Endothelial cell of umbilical vein (primary cell): Measurements from ENCODE around the gene TLR1. TPM values are rescaled to one million over a fixed set of nuclear protein-coding genes. Genes with fewer than 3 reads are reported as not detected.

Experiments
- BruUV-seq: library from RNA; stranded (reverse); fragments of 400-500 nt; replicated peaks from 2 replicates; lab custom pipeline; 2021; lab: Mats Ljungman, UMichigan
- CTCF ChIA-PET: fragments of 300-600, 350-600 bp; sonication (Branson Sonifier 250); formaldehyde crosslinking; loops from one replicate; lab custom pipeline; 2021; ENCODE audit warnings: antibody characterized with exemption, inconsistent platforms; lab: Charles Lee
- POLR2A ChIA-PET: fragments of 300-600, 350-600 bp; sonication (Branson Sonifier 250); formaldehyde crosslinking; loops from one replicate; lab custom pipeline; 2021; ENCODE audit warnings: antibody characterized with exemption, inconsistent platforms; lab: Charles Lee
- DNase-seq: peaks from one replicate; pipeline ENCODE4 v3.0.0-alpha.2; 2011; ENCODE audit warnings: low read depth, low spot score
- FAIRE-seq: peaks from 2 replicates; lab custom pipeline; 2011; peaks lifted over from hg19 to GRCh38; lab: Jason Lieb, UNC
- H2AFZ ChIP-seq: 2 replicates; pipeline ENCODE4 v1.6.0; 2012; ENCODE audit warnings: low read depth, low read length, control low read depth, inconsistent platforms
- H3K27ac ChIP-seq: 2 replicates; pipeline ENCODE4 v1.5.1; 2011; ENCODE audit warnings: low read depth, mild to moderate bottlenecking, control low read depth, low read length, moderate library complexity; ENCODE audit not compliant: insufficient read depth
- H3K27me3 ChIP-seq, 2 experiments: 2 replicates each; pipeline versions ENCODE4 v1.6.0 to v1.6.1; 2011; ENCODE audit warnings: low read length in 2 of 2, mixed read lengths in 1 of 2; ENCODE audit not compliant: control insufficient read depth in 2 of 2, insufficient read depth in 2 of 2
- H3K36me3 ChIP-seq, 2 experiments: 2 replicates in 1 of 2; 3 replicates in 1 of 2; pipeline ENCODE4 v1.5.1; 2011; ENCODE audit warnings: low read length in 2 of 2, mild to moderate bottlenecking in 1 of 2, moderate library complexity in 1 of 2; ENCODE audit not compliant: control insufficient read depth in 2 of 2, insufficient read depth in 2 of 2; ENCODE audit errors: extremely low read depth in 1 of 2
- H3K4me1 ChIP-seq: 3 replicates; pipeline ENCODE4 v1.5.1; 2011; ENCODE audit warnings: mild to moderate bottlenecking, low read length; ENCODE audit not compliant: control insufficient read depth, insufficient read depth; ENCODE audit errors: extremely low read depth
- H3K4me2 ChIP-seq: 2 replicates; pipeline ENCODE4 v1.6.1; 2011; ENCODE audit warnings: low read length, control low read depth, mixed read lengths; ENCODE audit not compliant: insufficient read depth
- H3K4me3 ChIP-seq, 3 experiments: fragments of 200-600 bp in 1 of 3; sonication (generic), shearing (Covaris generic) in 1 of 3; replicated peaks in 1 of 3; 2 replicates each; pipeline ENCODE4 v1.5.1; 2011 to 2016; ENCODE audit warnings: control low read depth in 3 of 3, low read length in 3 of 3, mild to moderate bottlenecking in 2 of 3, inconsistent platforms in 1 of 3, low read depth in 1 of 3, moderate library complexity in 1 of 3; ENCODE audit not compliant: insufficient read depth in 1 of 3
- H3K79me2 ChIP-seq: 2 replicates; pipeline ENCODE4 v1.6.0; 2012; ENCODE audit warnings: low read length, inconsistent platforms; ENCODE audit not compliant: control insufficient read depth, insufficient read depth
- H3K9ac ChIP-seq: replicated peaks from 2 replicates; pipeline ENCODE3; 2011; ENCODE audit warnings: low read length, control low read depth; ENCODE audit not compliant: insufficient read depth; ENCODE audit errors: extremely low read depth
- H3K9me1 ChIP-seq: replicated peaks from 3 replicates; pipeline ENCODE4 v1.6.0; 2011; ENCODE audit warnings: mild to moderate bottlenecking, low read length; ENCODE audit not compliant: control insufficient read depth, insufficient read depth; ENCODE audit errors: extremely low read depth
- H3K9me3 ChIP-seq: replicated peaks from 2 replicates; pipeline ENCODE4 v1.5.1; 2012; ENCODE audit warnings: low read length, inconsistent platforms; ENCODE audit not compliant: control insufficient read depth, insufficient read depth
- H4K20me1 ChIP-seq: replicated peaks from 2 replicates; pipeline ENCODE3; 2011; ENCODE audit warnings: mild to moderate bottlenecking, low read length; ENCODE audit not compliant: control insufficient read depth, insufficient read depth; ENCODE audit errors: extremely low read depth
- EZH2 ChIP-seq: IDR thresholded peaks from 2 replicates; pipeline ENCODE4 v1.6.1; 2012; ENCODE audit warnings: borderline replicate concordance, low read depth, mild to moderate bottlenecking, moderate library complexity, low read length, inconsistent platforms; ENCODE audit not compliant: severe bottlenecking
- FOS ChIP-seq: IDR thresholded peaks from 2 replicates; pipeline ENCODE4 v1.6.1; 2011; ENCODE audit warnings: mild to moderate bottlenecking, low read length, moderate library complexity, borderline replicate concordance; ENCODE audit not compliant: insufficient read depth
- GATA2 ChIP-seq: IDR thresholded peaks from 2 replicates; pipeline ENCODE4 v1.7.0; 2011; ENCODE audit warnings: low read depth, mild to moderate bottlenecking, moderate library complexity, mixed read lengths, low read length; ENCODE audit not compliant: insufficient read length, insufficient read depth
- JUN ChIP-seq: IDR thresholded peaks from 2 replicates; pipeline ENCODE4 v1.6.1; 2011; ENCODE audit warnings: borderline replicate concordance, low read depth; ENCODE audit not compliant: insufficient read length, insufficient read depth
- MYC ChIP-seq: IDR thresholded peaks from one replicate; pipeline ENCODE4 v1.6.1; 2011; ENCODE audit warnings: mild to moderate bottlenecking, low read depth, low read length
- POLR2A ChIP-seq: IDR thresholded peaks from 2 replicates; pipeline ENCODE4 v1.6.1; 2012; ENCODE audit warnings: low read depth, mild to moderate bottlenecking, control low read depth, low read length
- POLR2AphosphoS5 ChIP-seq: IDR thresholded peaks from 2 replicates; pipeline ENCODE4 v1.6.1; 2012; ENCODE audit warnings: low read depth, mild to moderate bottlenecking, control low read depth, low read length, moderate library complexity; ENCODE audit not compliant: insufficient read depth
- dilution Hi-C: fragments of 300-500 bp; cut with MboI; formaldehyde crosslinking; loops from one replicate; pipeline ENCODE4 v1.15.0; 2019; ENCODE audit warnings: low sequenced_read_pairs; ENCODE audit not compliant: extremely low pct_ligation_motif_present
- intact Hi-C: fragments of 100-400 bp; cut with micrococcal nuclease; formaldehyde crosslinking; loops from one replicate; pipeline ENCODE4 v1.10.0; 2022
- polyA plus RNA-seq, 4 experiments: library from polyadenylated mRNA; depleted of rRNA in 3 of 4; stranded (reverse) in 3 of 4; unstranded in 1 of 4; fragments of >200 nt; gene quantifications; 2 replicates each; pipeline versions ENCODE4 v1.2.1 to v1.2.3, GENCODE V29; 2011 to 2012; ENCODE audit warnings: missing spikeins in 1 of 4
- total RNA-seq: library from RNA; stranded (reverse); gene quantifications from 2 replicates; pipeline ENCODE4 v1.2.3, GENCODE V29; 2021
- TF ChIP-seq, protein P1 (sequence below), 2 donors: IDR thresholded peaks; 1 replicate in 1 of 2; 2 replicates in 1 of 2; pipeline ENCODE4 v1.5.1; 2011; ENCODE audit warnings: low read length in 2 of 2, mild to moderate bottlenecking in 2 of 2, moderate library complexity in 2 of 2, control low read depth in 1 of 2, inconsistent platforms in 1 of 2, low read depth in 1 of 2; ENCODE audit not compliant: insufficient read depth in 1 of 2; ENCODE audit errors: extremely low read depth in 1 of 2
- TF ChIP-seq, protein P2 (sequence below): IDR thresholded peaks from 2 replicates; pipeline ENCODE4 v1.6.1; 2011; ENCODE audit not compliant: insufficient read depth, insufficient read length

The TLR1 gene
- total and polyA plus RNA-seq, 2 donors (not counting 3 experiments of a cell fraction or from before 2014, with no cell fraction given) = 0.81 to 2.7 TPM

DNA sequence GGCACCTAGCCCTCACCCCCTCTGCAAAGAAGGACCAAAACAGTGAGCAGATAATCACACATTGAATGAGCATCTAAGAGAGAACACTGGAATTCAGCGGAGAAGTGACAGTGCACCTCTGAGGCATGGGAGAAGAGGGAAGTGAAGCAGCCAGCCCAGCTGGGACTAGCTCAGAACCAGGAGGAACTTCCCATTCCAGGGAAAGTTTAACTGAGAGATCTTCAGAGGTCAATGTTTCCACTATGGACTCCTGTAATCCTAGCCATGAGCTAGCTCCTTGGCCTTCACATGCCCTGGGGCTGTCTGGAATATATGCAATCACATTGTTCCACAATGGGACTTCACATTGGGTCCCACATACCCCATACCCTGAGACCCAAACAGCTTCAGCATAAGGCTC, 27.6 kb upstream of the TLR1 start:
- no peaks in the 10 kb centered on the region for H3K36me3 ChIP-seq
- H3K9ac ChIP-seq = no peak overlapping the region
- no peaks in the 10 kb centered on the region for H3K79me2 ChIP-seq
- no peaks in the 10 kb centered on the region for H3K9me3 ChIP-seq
- no peaks in the 10 kb centered on the region for H3K4me1 ChIP-seq
- CTCF ChIA-PET = interaction anchor here (0.9 to 1.7 kb wide), 5 partner anchors 19 to 50 kb away, joined by 3 to 6 read pairs (median 3); partner anchors contain the start of gene TLR10
- H4K20me1 ChIP-seq = no peaks in the 10 kb centered on the region
- DNase-seq (no peak), FAIRE-seq (no peak)
- no peak overlapping the region for H3K27ac ChIP-seq
- peaks cover 0 to 7% of the 10 kb centered on the region in 2 experiments for H3K27me3 ChIP-seq
- H3K9me1 ChIP-seq = no peaks in the 10 kb centered on the region
- intact Hi-C loops = no loop called here
- no peak overlapping the region for H2AFZ ChIP-seq
- no peak for TF ChIP-seq MYC
- TF ChIP-seq POLR2AphosphoS5 = no peak
- TF ChIP-seq, protein P1, sequence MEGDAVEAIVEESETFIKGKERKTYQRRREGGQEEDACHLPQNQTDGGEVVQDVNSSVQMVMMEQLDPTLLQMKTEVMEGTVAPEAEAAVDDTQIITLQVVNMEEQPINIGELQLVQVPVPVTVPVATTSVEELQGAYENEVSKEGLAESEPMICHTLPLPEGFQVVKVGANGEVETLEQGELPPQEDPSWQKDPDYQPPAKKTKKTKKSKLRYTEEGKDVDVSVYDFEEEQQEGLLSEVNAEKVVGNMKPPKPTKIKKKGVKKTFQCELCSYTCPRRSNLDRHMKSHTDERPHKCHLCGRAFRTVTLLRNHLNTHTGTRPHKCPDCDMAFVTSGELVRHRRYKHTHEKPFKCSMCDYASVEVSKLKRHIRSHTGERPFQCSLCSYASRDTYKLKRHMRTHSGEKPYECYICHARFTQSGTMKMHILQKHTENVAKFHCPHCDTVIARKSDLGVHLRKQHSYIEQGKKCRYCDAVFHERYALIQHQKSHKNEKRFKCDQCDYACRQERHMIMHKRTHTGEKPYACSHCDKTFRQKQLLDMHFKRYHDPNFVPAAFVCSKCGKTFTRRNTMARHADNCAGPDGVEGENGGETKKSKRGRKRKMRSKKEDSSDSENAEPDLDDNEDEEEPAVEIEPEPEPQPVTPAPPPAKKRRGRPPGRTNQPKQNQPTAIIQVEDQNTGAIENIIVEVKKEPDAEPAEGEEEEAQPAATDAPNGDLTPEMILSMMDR (IDR thresholded peaks at IDR 0.05; ENCODE audit: extremely low read depth in 1 of 2, insufficient read depth in 1 of 2, low read depth in 1 of 2, low read length in 2 of 2) = no peak
- no peak for TF ChIP-seq POLR2A
- no peak for TF ChIP-seq EZH2
- TF ChIP-seq FOS = no peak
- no peak overlapping the region for H3K4me3 ChIP-seq
- dilution Hi-C loops = no loop called here
- no TSS peak for BruUV-seq
- POLR2A ChIA-PET = no interaction called here
- H3K4me2 ChIP-seq = no peak overlapping the region

DNA sequence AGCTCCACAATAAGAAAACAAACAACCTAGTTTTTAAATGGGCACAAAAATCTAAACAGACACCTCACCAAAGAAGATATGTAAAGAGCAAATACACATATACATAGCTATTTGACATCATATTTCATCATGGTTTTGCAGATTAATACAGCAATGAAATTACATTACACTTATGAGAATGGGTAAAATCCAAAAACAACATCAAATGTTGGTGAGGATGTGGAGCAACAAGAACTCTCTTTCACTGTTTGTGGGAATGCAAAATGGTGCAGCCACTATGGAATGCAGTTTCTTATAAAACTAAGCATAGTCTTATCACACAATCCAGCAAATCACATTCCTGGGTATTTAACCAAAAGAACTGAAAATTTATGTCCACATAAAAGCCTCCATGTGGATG, 27.1 kb upstream of the TLR1 start:
- H3K27me3 ChIP-seq = peaks cover 0 to 7% of the 10 kb centered on the region in 2 experiments
- FAIRE-seq = no peak

More for the DNA sequence above, 27.1 kb upstream of the TLR1 start:
- CTCF ChIA-PET = interaction anchor here (0.9 to 1.7 kb wide), 4 partner anchors 19 to 29 kb away, joined by 3 to 6 read pairs (median 4); no protein-coding TSS in a partner anchor
- H3K79me2 ChIP-seq = no peaks in the 10 kb centered on the region
- intact Hi-C loops (no loop called here), dilution Hi-C loops (no loop called here)
- no peaks in the 10 kb centered on the region for H3K4me1 ChIP-seq
- TF ChIP-seq GATA2 (no peak), EZH2 (no peak), MYC (no peak), POLR2A (no peak), POLR2AphosphoS5 (no peak), FOS (no peak), JUN (no peak)
- TF ChIP-seq, protein P2, sequence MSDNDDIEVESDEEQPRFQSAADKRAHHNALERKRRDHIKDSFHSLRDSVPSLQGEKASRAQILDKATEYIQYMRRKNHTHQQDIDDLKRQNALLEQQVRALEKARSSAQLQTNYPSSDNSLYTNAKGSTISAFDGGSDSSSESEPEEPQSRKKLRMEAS = no peak
- TF ChIP-seq, protein P1 (IDR thresholded peaks at IDR 0.05; ENCODE audit: extremely low read depth in 1 of 2, insufficient read depth in 1 of 2, low read depth in 1 of 2, low read length in 2 of 2) = no peak
- no TSS peak for BruUV-seq
- no peaks in the 10 kb centered on the region for H3K9me1 ChIP-seq
- H2AFZ ChIP-seq = no peak overlapping the region
- no peak overlapping the region for H3K4me3 ChIP-seq
- no peak overlapping the region for H3K27ac ChIP-seq
- no peak overlapping the region for H3K9ac ChIP-seq
- no peak overlapping the region for H3K4me2 ChIP-seq
- H3K36me3 ChIP-seq = no peaks in the 10 kb centered on the region
- no peak for DNase-seq
- POLR2A ChIA-PET = no interaction called here
- H3K9me3 ChIP-seq = no peaks in the 10 kb centered on the region
- no peaks in the 10 kb centered on the region for H4K20me1 ChIP-seq
